ENCODE measurements around the gene MT1G. TPM values are rescaled to one million over a fixed set of nuclear protein-coding genes. Genes with fewer than 3 reads are reported as not detected.
A peak's percentile ranks its signal among the peaks of the same experiment; 100 is the strongest.
"Not testable (repeated sequence)": the region's sequence is repeated elsewhere in the genome, so short reads cannot be mapped to it uniquely, and the experiment has no call there.

The MT1G gene
- polyA plus RNA-seq, 3 donors: 31.1 to 90.7 (median 45.7) TPM

GRCh38 chr16:56695246-56695645, 27.4 kb upstream of the MT1G start:
- no peak for DNase-seq (ENCODE audit: extremely low read depth in 1 of 11, low read depth in 9 of 11, low spot score in 4 of 11)

GRCh38 chr16:56691885-56692284, 24.0 kb upstream of the MT1G start:
- peak in 3 of 11 donors; percentile 26 to 50 (median 40) for DNase-seq (ENCODE audit: extremely low read depth in 1 of 11, low read depth in 9 of 11, low spot score in 4 of 11)

GRCh38 chr16:56690420-56691122, 22.7 kb upstream of the MT1G start:
- no peak for DNase-seq (ENCODE audit: extremely low read depth in 1 of 11, low read depth in 9 of 11, low spot score in 4 of 11)

- DNase-seq (ENCODE audit: extremely low read depth in 1 of 11, low read depth in 9 of 11, low spot score in 4 of 11): no peak
Observed at GRCh38 chr16:56689171-56689570, 21.3 kb upstream of the MT1G start.

GRCh38 chr16:56688762-56689161, 20.9 kb upstream of the MT1G start:
- DNase-seq (ENCODE audit: extremely low read depth in 1 of 11, low read depth in 9 of 11, low spot score in 4 of 11): no peak

GRCh38 chr16:56686758-56687157, 18.9 kb upstream of the MT1G start:
- DNase-seq (ENCODE audit: extremely low read depth in 1 of 11, low read depth in 9 of 11, low spot score in 4 of 11): no peak

GRCh38 chr16:56684926-56685590, 17.2 kb upstream of the MT1G start:
- DNase-seq (ENCODE audit: extremely low read depth in 1 of 11, low read depth in 9 of 11, low spot score in 4 of 11): no peak

GRCh38 chr16:56684256-56684925, 16.5 kb upstream of the MT1G start:
- DNase-seq (ENCODE audit: extremely low read depth in 1 of 11, low read depth in 9 of 11, low spot score in 4 of 11): no peak

GRCh38 chr16:56683424-56684172, 15.7 kb upstream of the MT1G start:
- no peak for DNase-seq (ENCODE audit: extremely low read depth in 1 of 11, low read depth in 9 of 11, low spot score in 4 of 11)

GRCh38 chr16:56682703-56683397, 15.0 kb upstream of the MT1G start:
- no peak for DNase-seq (ENCODE audit: extremely low read depth in 1 of 11, low read depth in 9 of 11, low spot score in 4 of 11)

GRCh38 chr16:56681939-56682702, 14.3 kb upstream of the MT1G start, which contains the start of gene MT1X:
MT1X (plus strand) TSS chr16:56682470; CDS start chr16:56682541, 71 bp downstream.
- DNase-seq (ENCODE audit: extremely low read depth in 1 of 11, low read depth in 9 of 11, low spot score in 4 of 11): peak; percentile 49 to 82 (median 73)

- DNase-seq (ENCODE audit: extremely low read depth in 1 of 11, low read depth in 9 of 11, low spot score in 4 of 11): no peak
Observed at GRCh38 chr16:56679818-56680217, 12.0 kb upstream of the MT1G start.

- DNase-seq (ENCODE audit: extremely low read depth in 1 of 11, low read depth in 9 of 11, low spot score in 4 of 11): no peak
Observed at GRCh38 chr16:56679078-56679730, 11.3 kb upstream of the MT1G start.

- no peak for DNase-seq (ENCODE audit: extremely low read depth in 1 of 11, low read depth in 9 of 11, low spot score in 4 of 11)
Observed at GRCh38 chr16:56677474-56677873, 9.6 kb upstream of the MT1G start.

GRCh38 chr16:56675685-56676210, 7.9 kb upstream of the MT1G start:
- no peak for DNase-seq (ENCODE audit: extremely low read depth in 1 of 11, low read depth in 9 of 11, low spot score in 4 of 11)

- DNase-seq (ENCODE audit: extremely low read depth in 1 of 11, low read depth in 9 of 11, low spot score in 4 of 11): not testable (repeated sequence)
Observed at GRCh38 chr16:56674570-56674969, 6.7 kb upstream of the MT1G start.

- DNase-seq (ENCODE audit: extremely low read depth in 1 of 11, low read depth in 9 of 11, low spot score in 4 of 11): no peak
Observed at GRCh38 chr16:56673921-56674320, 6.1 kb upstream of the MT1G start.
